Kidney (tissue), 14 donors: ENCODE data around the gene CRY2. TPM values are rescaled to one million over a fixed set of nuclear protein-coding genes. Genes with fewer than 3 reads are reported as not detected.

Experiments used
- DNase-seq, 5 donors: peaks; one replicate each; pipeline ENCODE4 v3.0.0-alpha.2; 2013 to 2020
- FAIRE-seq: peaks from 2 replicates; lab custom pipeline; 2012; peaks lifted over from hg19 to GRCh38; lab: Jason Lieb, UNC
- H3K27ac ChIP-seq, 2 donors: one replicate each; pipeline ENCODE4 v1.7.0; 2013; ENCODE audit warnings: low read depth in 2 of 2, low read length in 2 of 2, inconsistent platforms in 1 of 2
- H3K27me3 ChIP-seq: one replicate; pipeline ENCODE4 v1.7.1; 2013; ENCODE audit warnings: low read length, inconsistent platforms; ENCODE audit not compliant: control insufficient read depth, insufficient read depth
- H3K36me3 ChIP-seq, 3 donors: one replicate each; pipeline versions ENCODE4 v1.7.0 to v1.7.1; 2013; ENCODE audit warnings: low read length in 3 of 3, control low read depth in 1 of 3, inconsistent platforms in 1 of 3; ENCODE audit not compliant: insufficient read depth in 3 of 3, control insufficient read depth in 2 of 3
- H3K4me1 ChIP-seq, 3 donors: one replicate each; pipeline versions ENCODE4 v1.7.0 to v1.7.1; 2013; ENCODE audit warnings: low read length in 3 of 3, inconsistent platforms in 1 of 3, low read depth in 1 of 3; ENCODE audit not compliant: control insufficient read depth in 2 of 3, insufficient read depth in 2 of 3
- H3K4me3 ChIP-seq, 3 donors: one replicate each; pipeline versions ENCODE4 v1.7.0 to v1.8.1; 2013; ENCODE audit warnings: low read length in 3 of 3, control low read depth in 1 of 3, inconsistent platforms in 1 of 3
- H3K9ac ChIP-seq, 3 donors: one replicate each; pipeline versions ENCODE4 v1.7.0 to v1.7.1; 2013; ENCODE audit warnings: low read length in 3 of 3, control low read depth in 1 of 3, inconsistent platforms in 1 of 3
- H3K9me3 ChIP-seq, 3 donors: one replicate each; pipeline versions ENCODE4 v1.7.0 to v1.7.1; 2013; ENCODE audit warnings: low read length in 3 of 3, control low read depth in 1 of 3, inconsistent platforms in 1 of 3; ENCODE audit not compliant: control insufficient read depth in 2 of 3, insufficient read depth in 1 of 3
- intact Hi-C: fragments of 100-400 bp; cut with DNase I; formaldehyde crosslinking; loops from one replicate; pipeline ENCODE4 v1.11.1; 2022
- polyA plus RNA-seq: library from polyadenylated mRNA; stranded (reverse); fragments of 350-450 nt; fragmentation: Illumina TruSeq; extraction: RNeasy Lipid Tissue Mini Kit (QIAGEN cat#74804); gene quantifications from one replicate; pipeline ENCODE4 v1.2.3, GENCODE V29; 2014; ENCODE audit warnings: low read depth, low replicate concordance; ENCODE audit not compliant: insufficient read depth
- total RNA-seq: library from RNA; stranded (reverse); fragmentation: NEBNext Ultra II Directional; extraction: Animal tissue kit (Norgen Biotek cat#: 25700); gene quantifications from one replicate; pipeline ENCODE4 v1.2.1, GENCODE V29; 2021
- TF ChIP-seq, protein P1 (sequence below): IDR thresholded peaks from 3 replicates; pipeline ENCODE4 v1.5.1; 2012; ENCODE audit warnings: mild to moderate bottlenecking, moderate library complexity, borderline replicate concordance; ENCODE audit not compliant: insufficient read depth; ENCODE audit errors: extremely low read depth
- donor health status: control.
- donor health status: control.
- donor health status: control.
- donor health status: control.
- donor health status: control.
- donor health status: DM: yes; HTN: yes; CAD: no.
- donor health status: Normal renal cell carcinoma (clear cell type).

The CRY2 gene
- total and polyA plus RNA-seq, 2 donors from 2014 or later: 20.7 to 44.5 TPM

DNA sequence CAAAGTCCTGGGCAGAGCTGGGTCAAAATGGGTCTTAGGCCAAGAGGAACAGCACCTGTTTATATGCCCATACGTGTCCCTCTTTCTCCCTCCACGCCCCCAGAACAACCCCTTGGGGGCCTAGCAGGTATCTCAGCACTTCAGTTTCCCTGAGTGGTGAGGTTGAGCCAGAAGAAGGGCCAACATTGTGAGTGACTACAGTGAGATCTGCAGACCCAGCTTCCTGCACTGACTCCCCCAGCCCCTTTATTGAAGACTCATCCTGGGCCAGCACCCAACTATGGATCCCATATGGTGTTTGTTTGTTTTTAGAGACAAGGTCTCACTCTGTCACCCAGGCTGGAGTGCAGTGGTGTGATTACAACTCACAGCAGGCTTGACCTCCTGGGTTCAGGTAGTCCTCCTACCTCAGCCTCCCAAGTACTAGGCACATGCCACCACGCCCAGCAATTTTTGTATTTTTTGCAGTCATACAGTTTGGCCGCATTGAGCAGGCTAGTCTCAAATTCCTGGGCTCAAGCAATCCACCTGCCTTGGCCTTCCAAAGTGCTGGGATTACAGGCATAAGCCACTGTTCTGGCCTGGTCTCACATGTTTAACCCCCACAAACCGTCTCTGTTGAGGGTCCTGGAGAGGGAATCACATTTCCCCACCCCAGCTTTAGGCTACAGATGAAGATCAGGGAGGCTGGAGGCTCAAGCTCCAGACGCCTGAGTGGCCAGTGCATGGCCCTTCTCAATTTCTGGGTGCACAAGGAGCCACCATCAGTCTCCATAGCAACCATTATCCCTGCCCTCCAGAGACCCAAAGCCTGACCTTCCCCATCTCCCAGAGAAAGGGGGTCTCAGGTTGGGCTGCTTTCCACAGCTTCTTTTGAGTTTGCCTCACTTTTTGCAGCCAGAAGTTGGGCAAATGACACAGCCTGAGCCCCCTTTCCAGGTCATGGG is 73.5 kb downstream of the CRY2 start:
- peak overlapping the region in 1 of 3 donors; percentile 57 for H3K4me3 ChIP-seq

DNA sequence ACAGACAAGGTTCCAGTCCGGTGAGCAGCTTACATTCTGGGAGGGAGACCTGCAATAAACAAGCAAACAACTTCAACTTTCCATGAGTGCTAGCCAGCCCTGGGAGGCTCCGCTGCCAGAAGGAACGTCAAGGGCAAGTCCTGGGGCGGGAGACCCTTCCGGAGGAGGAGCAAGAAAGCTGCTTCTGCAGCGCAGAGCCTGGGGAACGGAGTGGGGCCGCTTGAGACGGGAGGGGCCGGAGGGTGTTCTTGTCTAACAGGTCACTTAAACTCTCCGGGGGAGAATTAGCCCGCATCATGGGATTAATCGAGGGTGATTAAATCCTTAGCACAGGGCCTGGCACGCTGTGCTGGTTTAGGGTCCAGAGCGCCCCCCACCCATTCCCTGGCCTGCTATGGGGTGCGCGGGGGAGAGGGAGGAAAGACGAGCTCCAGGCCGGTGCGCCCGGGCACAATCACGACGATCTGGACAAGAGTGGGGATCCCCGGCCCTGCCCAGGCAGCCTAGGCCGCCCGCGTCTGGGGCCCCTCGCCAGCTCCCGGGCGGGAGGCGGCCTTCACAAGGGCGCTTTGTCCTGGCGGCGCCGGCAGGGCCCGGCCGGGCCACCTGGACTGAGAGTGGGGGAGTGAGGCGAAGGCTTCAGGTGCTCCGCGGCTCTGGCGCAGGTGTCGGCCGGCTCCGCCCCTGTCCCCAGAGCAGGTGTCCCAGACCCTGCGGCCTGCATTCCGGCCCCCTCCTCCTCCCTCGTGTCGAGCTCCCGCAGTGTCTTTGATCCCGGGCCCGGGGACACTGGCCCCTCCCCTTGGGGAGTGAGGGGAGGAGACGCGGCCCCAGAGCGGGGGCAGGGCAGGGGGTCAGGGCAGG is 74.5 kb downstream of the CRY2 start:
- H3K4me1 ChIP-seq: peaks cover 0 to 27% (median 0%) of the 10 kb centered on the region in 3 donors
- DNase-seq (peak; percentile 84 to 92 (median 86)), FAIRE-seq (no peak)
- H3K27me3 ChIP-seq: peaks cover 3% of the 10 kb centered on the region
- H3K36me3 ChIP-seq: no peaks in the 10 kb centered on the region
- no peaks in the 10 kb centered on the region for H3K9me3 ChIP-seq
- peak overlapping the region in 1 of 3 donors; percentile 73 for H3K9ac ChIP-seq
- peak overlapping the region; percentile 71 to 94 for H3K27ac ChIP-seq
- peak overlapping the region in 1 of 3 donors; percentile 57 for H3K4me3 ChIP-seq
- intact Hi-C loops: no loop called here
- TF ChIP-seq, protein P1, sequence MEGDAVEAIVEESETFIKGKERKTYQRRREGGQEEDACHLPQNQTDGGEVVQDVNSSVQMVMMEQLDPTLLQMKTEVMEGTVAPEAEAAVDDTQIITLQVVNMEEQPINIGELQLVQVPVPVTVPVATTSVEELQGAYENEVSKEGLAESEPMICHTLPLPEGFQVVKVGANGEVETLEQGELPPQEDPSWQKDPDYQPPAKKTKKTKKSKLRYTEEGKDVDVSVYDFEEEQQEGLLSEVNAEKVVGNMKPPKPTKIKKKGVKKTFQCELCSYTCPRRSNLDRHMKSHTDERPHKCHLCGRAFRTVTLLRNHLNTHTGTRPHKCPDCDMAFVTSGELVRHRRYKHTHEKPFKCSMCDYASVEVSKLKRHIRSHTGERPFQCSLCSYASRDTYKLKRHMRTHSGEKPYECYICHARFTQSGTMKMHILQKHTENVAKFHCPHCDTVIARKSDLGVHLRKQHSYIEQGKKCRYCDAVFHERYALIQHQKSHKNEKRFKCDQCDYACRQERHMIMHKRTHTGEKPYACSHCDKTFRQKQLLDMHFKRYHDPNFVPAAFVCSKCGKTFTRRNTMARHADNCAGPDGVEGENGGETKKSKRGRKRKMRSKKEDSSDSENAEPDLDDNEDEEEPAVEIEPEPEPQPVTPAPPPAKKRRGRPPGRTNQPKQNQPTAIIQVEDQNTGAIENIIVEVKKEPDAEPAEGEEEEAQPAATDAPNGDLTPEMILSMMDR: no peak

More for the DNA sequence above, 73.5 kb downstream of the CRY2 start:
- intact Hi-C loops: no loop called here
- H3K9me3 ChIP-seq: no peaks in the 10 kb centered on the region
- no peak for FAIRE-seq
- peak overlapping the region in 1 of 3 donors; percentile 73 for H3K9ac ChIP-seq
- DNase-seq: peak in 2 of 5 donors; percentile 22 to 46
- peak overlapping the region; percentile 71 to 94 for H3K27ac ChIP-seq
- H3K36me3 ChIP-seq: peaks cover 0 to 3% (median under 1%) of the 10 kb centered on the region in 3 donors
- peaks cover 3% of the 10 kb centered on the region for H3K27me3 ChIP-seq
- peaks cover 0 to 33% (median 3%) of the 10 kb centered on the region in 3 donors for H3K4me1 ChIP-seq
- TF ChIP-seq, protein P1: no peak

DNA sequence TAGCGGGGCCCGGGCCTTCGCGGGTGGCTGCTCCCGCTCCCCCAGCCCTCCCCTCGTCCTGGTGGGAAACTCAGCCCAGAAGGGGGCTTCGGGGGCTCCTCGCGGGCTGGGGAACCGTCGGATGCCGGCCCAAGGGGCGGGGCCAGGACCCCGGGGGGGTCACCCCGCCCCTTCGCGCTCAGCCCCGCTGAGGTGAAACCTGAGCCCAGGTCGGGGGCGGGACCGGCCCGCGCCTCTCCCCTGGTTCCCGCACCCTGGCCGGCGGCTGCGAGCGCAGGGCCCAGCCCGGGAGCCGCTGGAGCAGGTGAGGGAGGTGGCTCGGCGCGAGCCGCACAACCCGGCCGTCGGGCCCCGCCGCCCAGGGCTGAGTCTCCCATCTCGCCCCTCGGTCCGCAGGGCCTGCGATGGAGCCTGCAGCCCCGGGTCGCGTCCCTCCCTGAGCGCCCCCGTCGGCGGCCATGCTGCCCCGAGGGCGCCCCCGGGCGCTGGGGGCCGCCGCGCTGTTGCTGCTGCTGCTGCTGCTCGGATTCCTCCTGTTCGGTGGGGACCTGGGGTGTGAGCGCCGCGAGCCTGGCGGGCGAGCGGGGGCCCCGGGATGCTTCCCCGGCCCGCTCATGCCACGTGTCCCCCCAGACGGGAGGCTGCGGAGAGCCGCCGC is 75.3 kb downstream of the CRY2 start, which contains the start of gene LARGE2:
TSS of gene LARGE2 (plus strand) at position 232 of the 658 bp plus-strand sequence. CDS start at position 459, 227 bp downstream.
- H3K9me3 ChIP-seq: no peaks in the 10 kb centered on the region
- TF ChIP-seq, protein P1: no peak
- peak within 1 kb of the TSS; percentile 30 to 57 (median 50) for H3K4me3 ChIP-seq
- peak within 1 kb of the TSS; percentile 71 to 94 for H3K27ac ChIP-seq
- no peaks in the 10 kb centered on the region for H3K36me3 ChIP-seq
- intact Hi-C loops: no loop called here
- H3K27me3 ChIP-seq: peaks cover 3% of the 10 kb centered on the region
- H3K4me1 ChIP-seq: peaks cover 0 to 24% (median 0%) of the 10 kb centered on the region in 3 donors
- DNase-seq: peak in 4 of 5 donors; percentile 73 to 87 (median 78)
- peak within 1 kb of the TSS in 1 of 3 donors; percentile 73 for H3K9ac ChIP-seq
- FAIRE-seq: no peak
